Ishikawa (cell line): ENCODE data around the gene DENND5A.

Experiments used
- CEBPB ChIP-seq: IDR thresholded peaks from 2 replicates; pipeline ENCODE4 v1.6.1; 2012
- CREB1 ChIP-seq: IDR thresholded peaks from 2 replicates; pipeline ENCODE4 v1.6.1; 2012; ENCODE audit warnings: low read depth
- EGR1 ChIP-seq: IDR thresholded peaks from 2 replicates; pipeline ENCODE4 v1.6.1; 2012
- EP300 ChIP-seq: IDR thresholded peaks from 2 replicates; pipeline ENCODE4 v1.6.1; 2012; ENCODE audit warnings: borderline replicate concordance
- FOXM1 ChIP-seq: IDR thresholded peaks from 2 replicates; pipeline ENCODE4 v1.6.1; 2012; ENCODE audit warnings: low read depth, borderline replicate concordance
- MAX ChIP-seq: IDR thresholded peaks from 2 replicates; pipeline ENCODE4 v1.6.1; 2012
- NFIC ChIP-seq: IDR thresholded peaks from 2 replicates; pipeline ENCODE4 v1.6.1; 2012
- RAD21 ChIP-seq: IDR thresholded peaks from 2 replicates; pipeline ENCODE4 v1.6.1; 2012; ENCODE audit warnings: low read depth
- TAF1 ChIP-seq: IDR thresholded peaks from 2 replicates; pipeline ENCODE4 v1.6.1; 2012; ENCODE audit warnings: low read depth, mild to moderate bottlenecking
- TCF12 ChIP-seq: IDR thresholded peaks from 2 replicates; pipeline ENCODE4 v1.6.1; 2012; ENCODE audit warnings: low read depth
- TEAD4 ChIP-seq: IDR thresholded peaks from 2 replicates; pipeline ENCODE4 v1.6.1; 2012
- USF1 ChIP-seq: IDR thresholded peaks from 2 replicates; pipeline ENCODE4 v1.6.1; 2012
- YY1 ChIP-seq: IDR thresholded peaks from 2 replicates; pipeline ENCODE4 v1.6.1; 2012; ENCODE audit warnings: low read depth
- ZBTB7A ChIP-seq: IDR thresholded peaks from 2 replicates; pipeline ENCODE4 v1.6.1; 2012; ENCODE audit warnings: low read depth
- TF ChIP-seq, protein P1 (sequence below): IDR thresholded peaks from 2 replicates; pipeline ENCODE4 v1.6.1; 2012; ENCODE audit warnings: low read depth, mild to moderate bottlenecking

Gene DENND5A

DNA sequence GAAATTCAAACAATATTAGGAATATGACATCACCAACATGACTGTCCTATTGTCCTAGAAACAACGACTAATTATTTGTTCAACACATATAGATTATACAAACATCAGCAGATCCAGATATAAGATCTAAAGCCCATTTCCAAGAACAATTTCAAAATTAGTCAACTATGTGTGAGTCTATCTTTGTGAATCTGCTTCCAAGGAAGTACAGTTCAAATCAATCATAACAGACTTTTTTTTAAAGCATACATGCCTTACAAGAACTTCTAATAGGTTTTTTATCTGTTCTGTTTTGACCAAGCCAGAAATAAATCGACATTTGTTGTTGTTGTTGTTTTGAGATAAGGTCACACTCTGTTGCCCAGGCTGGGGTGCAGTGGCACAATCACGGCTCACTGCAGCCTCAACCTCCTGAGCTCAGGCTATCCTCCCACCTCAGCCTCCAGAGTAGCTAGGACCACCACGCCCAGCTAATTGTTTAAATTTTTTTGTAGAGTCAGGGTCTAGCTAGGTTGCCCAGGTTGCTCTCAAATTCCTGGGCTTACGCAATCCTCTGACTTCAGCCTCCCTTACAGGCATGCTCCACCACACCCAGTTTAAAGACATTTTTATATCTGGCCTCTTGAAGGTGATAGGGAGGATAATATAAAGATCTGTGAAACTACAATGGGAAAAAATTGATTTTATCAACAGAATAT lies 54.8 kb downstream of the DENND5A start:
- TF ChIP-seq CEBPB, result peak; percentile 95
- no peak for TF ChIP-seq EGR1
- TF ChIP-seq NFIC, result no peak
- TF ChIP-seq, protein P1, sequence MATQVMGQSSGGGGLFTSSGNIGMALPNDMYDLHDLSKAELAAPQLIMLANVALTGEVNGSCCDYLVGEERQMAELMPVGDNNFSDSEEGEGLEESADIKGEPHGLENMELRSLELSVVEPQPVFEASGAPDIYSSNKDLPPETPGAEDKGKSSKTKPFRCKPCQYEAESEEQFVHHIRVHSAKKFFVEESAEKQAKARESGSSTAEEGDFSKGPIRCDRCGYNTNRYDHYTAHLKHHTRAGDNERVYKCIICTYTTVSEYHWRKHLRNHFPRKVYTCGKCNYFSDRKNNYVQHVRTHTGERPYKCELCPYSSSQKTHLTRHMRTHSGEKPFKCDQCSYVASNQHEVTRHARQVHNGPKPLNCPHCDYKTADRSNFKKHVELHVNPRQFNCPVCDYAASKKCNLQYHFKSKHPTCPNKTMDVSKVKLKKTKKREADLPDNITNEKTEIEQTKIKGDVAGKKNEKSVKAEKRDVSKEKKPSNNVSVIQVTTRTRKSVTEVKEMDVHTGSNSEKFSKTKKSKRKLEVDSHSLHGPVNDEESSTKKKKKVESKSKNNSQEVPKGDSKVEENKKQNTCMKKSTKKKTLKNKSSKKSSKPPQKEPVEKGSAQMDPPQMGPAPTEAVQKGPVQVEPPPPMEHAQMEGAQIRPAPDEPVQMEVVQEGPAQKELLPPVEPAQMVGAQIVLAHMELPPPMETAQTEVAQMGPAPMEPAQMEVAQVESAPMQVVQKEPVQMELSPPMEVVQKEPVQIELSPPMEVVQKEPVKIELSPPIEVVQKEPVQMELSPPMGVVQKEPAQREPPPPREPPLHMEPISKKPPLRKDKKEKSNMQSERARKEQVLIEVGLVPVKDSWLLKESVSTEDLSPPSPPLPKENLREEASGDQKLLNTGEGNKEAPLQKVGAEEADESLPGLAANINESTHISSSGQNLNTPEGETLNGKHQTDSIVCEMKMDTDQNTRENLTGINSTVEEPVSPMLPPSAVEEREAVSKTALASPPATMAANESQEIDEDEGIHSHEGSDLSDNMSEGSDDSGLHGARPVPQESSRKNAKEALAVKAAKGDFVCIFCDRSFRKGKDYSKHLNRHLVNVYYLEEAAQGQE, result no peak

- TF ChIP-seq USF1, result no peak
- no peak for TF ChIP-seq CREB1
- TF ChIP-seq RAD21, result no peak
- TF ChIP-seq EGR1, result no peak
- no peak for TF ChIP-seq NFIC
- TF ChIP-seq FOXM1, result no peak
- TF ChIP-seq EP300, result no peak
These were observed 56.2 kb downstream of the DENND5A start for GRCh38 chr11:9208726-9209501.

DNA sequence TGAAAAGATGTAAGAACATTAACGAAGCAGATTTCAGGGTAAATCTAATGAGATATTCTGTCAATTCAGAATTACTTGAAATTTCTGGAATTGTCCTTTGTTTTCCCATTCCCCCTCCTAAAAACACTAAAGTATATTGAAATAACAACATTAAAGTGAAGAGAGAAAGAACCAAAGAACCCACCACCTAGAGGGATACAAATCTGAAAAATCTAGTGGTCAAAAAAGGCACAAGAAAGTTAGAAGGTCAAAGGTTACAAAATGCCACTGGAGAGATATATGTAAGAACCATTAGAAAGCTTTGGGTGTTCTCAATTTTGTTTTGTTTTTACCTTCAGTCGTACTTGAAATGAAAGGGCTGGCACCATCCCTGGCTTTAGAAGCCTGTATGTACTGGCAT lies 57.9 kb downstream of the DENND5A start:
- TF ChIP-seq USF1 (no peak), FOXM1 (no peak), MAX (no peak), YY1 (no peak), CREB1 (no peak), CEBPB (no peak)

DNA sequence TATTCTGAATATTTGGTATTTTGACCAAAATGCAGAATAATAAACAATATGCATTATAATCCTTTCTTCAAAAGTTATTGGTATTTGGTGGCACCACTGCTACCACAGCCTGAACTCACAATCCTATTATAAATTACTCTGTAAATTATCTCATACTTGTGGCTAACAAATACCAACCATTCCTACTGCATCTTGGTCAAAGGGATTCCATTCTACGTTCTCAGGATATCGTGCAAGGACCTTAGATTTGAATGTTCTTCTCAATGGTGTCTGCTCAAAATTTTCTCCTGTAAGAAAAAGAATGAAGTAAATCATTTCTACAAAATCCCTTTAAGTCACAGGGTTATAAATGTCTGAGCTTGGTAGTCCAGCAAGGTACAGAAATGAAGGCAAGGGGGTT lies 58.7 kb downstream of the DENND5A start:
- TF ChIP-seq YY1 (no peak), USF1 (no peak)

DNA sequence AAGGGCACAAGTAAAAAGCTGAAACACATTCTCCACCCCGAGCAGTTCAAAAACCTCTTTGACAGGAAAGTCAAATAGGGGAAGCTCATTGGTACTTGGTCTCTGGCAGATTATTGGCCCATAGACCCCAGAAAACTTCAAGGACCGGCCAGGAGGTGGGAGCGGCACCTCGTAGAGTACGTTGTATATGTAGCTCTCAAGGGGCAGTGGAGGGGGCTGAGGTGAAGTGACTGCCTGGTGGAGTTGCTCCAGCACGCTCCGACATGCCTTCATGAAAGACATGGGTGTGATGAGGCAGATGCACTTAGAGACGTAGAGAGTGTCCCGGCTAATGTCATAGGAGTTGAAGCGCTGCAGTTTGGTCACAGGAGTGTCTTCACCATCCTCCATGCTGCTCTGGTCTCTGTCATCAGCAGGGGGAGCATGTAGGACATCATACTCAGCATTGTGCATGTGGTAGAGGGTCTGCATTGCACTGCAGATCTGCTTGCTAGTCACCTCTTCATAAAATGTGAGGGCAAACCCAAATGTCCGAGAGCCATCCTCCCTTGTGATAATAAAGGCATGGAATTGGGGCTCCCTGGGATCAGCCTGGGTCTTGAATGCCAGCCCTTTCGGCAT lies 61.3 kb downstream of the DENND5A start:
- no peak for TF ChIP-seq NFIC
- TF ChIP-seq EGR1, result no peak
- no peak for TF ChIP-seq ZBTB7A
- TF ChIP-seq FOXM1, result no peak
- TF ChIP-seq, protein P1, result no peak
- TF ChIP-seq TCF12, result no peak
- no peak for TF ChIP-seq TEAD4
- no peak for TF ChIP-seq CEBPB
- no peak for TF ChIP-seq MAX
- TF ChIP-seq YY1, result no peak
- no peak for TF ChIP-seq EP300
- no peak for TF ChIP-seq TAF1
- TF ChIP-seq RAD21, result no peak
- no peak for TF ChIP-seq CREB1
- no peak for TF ChIP-seq USF1
